Nephron (organoid): ENCODE results near the gene DSG4.

Experiments
- H3K27ac Mint-ChIP-seq, 3 experiments: 2 replicates each; pipeline ENCODE4 v1.8.0; 2020; ENCODE audit warnings: mixed read lengths in 3 of 3, mild to moderate bottlenecking in 2 of 3, moderate library complexity in 1 of 3
- H3K27me3 Mint-ChIP-seq: 2 replicates; pipeline ENCODE4 v1.8.0; 2021; ENCODE audit warnings: low read depth, mild to moderate bottlenecking, moderate library complexity, mixed read lengths
- H3K36me3 Mint-ChIP-seq: 2 replicates; pipeline ENCODE4 v1.8.0; 2020; ENCODE audit warnings: low read depth, mixed read lengths
- H3K4me1 Mint-ChIP-seq: 2 replicates; pipeline ENCODE4 v1.8.0; 2020; ENCODE audit warnings: mixed read lengths
- H3K4me3 Mint-ChIP-seq, 3 experiments: 2 replicates each; pipeline ENCODE4 v1.8.0; 2020; ENCODE audit warnings: mild to moderate bottlenecking in 3 of 3, mixed read lengths in 3 of 3, moderate library complexity in 2 of 3
- H3K9me3 Mint-ChIP-seq: 2 replicates; pipeline ENCODE4 v1.8.0; 2020; ENCODE audit warnings: mixed read lengths
- CTCF ChIP-seq, 3 experiments: fragments of 200-600 bp; sonication (generic); IDR thresholded peaks; one replicate each; pipeline ENCODE4 v1.5.0; 2021; ENCODE audit warnings: antibody characterized with exemption in 3 of 3; ENCODE audit not compliant: unreplicated experiment in 3 of 3

The DSG4 gene

GRCh38 chr18:31441493-31441892, 64.9 kb downstream of the DSG4 start:
- Mint-ChIP-seq H3K4me1 (no peaks in the 10 kb centered on the region), H3K27me3 (no peaks in the 10 kb centered on the region), H3K4me3 (no peak overlapping the region), H3K27ac (no peak overlapping the region), H3K36me3 (no peaks in the 10 kb centered on the region), H3K9me3 (no peaks in the 10 kb centered on the region)
- no peak for TF ChIP-seq CTCF (IDR thresholded peaks at IDR 0.05; ENCODE audit: unreplicated experiment in 3 of 3)

GRCh38 chr18:31444142-31444541, 67.6 kb downstream of the DSG4 start:
- H3K27ac Mint-ChIP-seq = no peak overlapping the region
- H3K36me3 Mint-ChIP-seq = no peaks in the 10 kb centered on the region
- no peaks in the 10 kb centered on the region for H3K9me3 Mint-ChIP-seq
- H3K4me3 Mint-ChIP-seq = no peak overlapping the region
- H3K4me1 Mint-ChIP-seq = no peaks in the 10 kb centered on the region
- no peaks in the 10 kb centered on the region for H3K27me3 Mint-ChIP-seq
- no peak for TF ChIP-seq CTCF (IDR thresholded peaks at IDR 0.05; ENCODE audit: unreplicated experiment in 3 of 3)

GRCh38 chr18:31445908-31446307, 69.3 kb downstream of the DSG4 start:
- H3K4me1 Mint-ChIP-seq = no peaks in the 10 kb centered on the region
- no peaks in the 10 kb centered on the region for H3K36me3 Mint-ChIP-seq
- no peak for TF ChIP-seq CTCF (IDR thresholded peaks at IDR 0.05; ENCODE audit: unreplicated experiment in 3 of 3)
- no peaks in the 10 kb centered on the region for H3K9me3 Mint-ChIP-seq
- H3K4me3 Mint-ChIP-seq = no peak overlapping the region
- no peaks in the 10 kb centered on the region for H3K27me3 Mint-ChIP-seq
- no peak overlapping the region for H3K27ac Mint-ChIP-seq

GRCh38 chr18:31446854-31447253, 70.3 kb downstream of the DSG4 start:
- TF ChIP-seq CTCF (IDR thresholded peaks at IDR 0.05; ENCODE audit: unreplicated experiment in 3 of 3) = no peak
- no peaks in the 10 kb centered on the region for H3K4me1 Mint-ChIP-seq
- no peaks in the 10 kb centered on the region for H3K9me3 Mint-ChIP-seq
- no peaks in the 10 kb centered on the region for H3K27me3 Mint-ChIP-seq
- no peaks in the 10 kb centered on the region for H3K36me3 Mint-ChIP-seq
- no peak overlapping the region for H3K27ac Mint-ChIP-seq
- H3K4me3 Mint-ChIP-seq = no peak overlapping the region

GRCh38 chr18:31447530-31448191, 71.1 kb downstream of the DSG4 start, which contains the start of gene DSG3:
DSG3 (plus strand) TSS chr18:31447741; CDS start chr18:31447878, 137 bp downstream.
- Mint-ChIP-seq H3K27me3 (no peaks in the 10 kb centered on the region), H3K4me3 (no peak within 1 kb of the TSS), H3K4me1 (no peaks in the 10 kb centered on the region), H3K27ac (no peak within 1 kb of the TSS), H3K36me3 (no peaks in the 10 kb centered on the region), H3K9me3 (no peaks in the 10 kb centered on the region)
- TF ChIP-seq CTCF (IDR thresholded peaks at IDR 0.05; ENCODE audit: unreplicated experiment in 3 of 3) = no peak

GRCh38 chr18:31450409-31450808, 73.8 kb downstream of the DSG4 start:
- H3K36me3 Mint-ChIP-seq = no peaks in the 10 kb centered on the region
- no peak for TF ChIP-seq CTCF (IDR thresholded peaks at IDR 0.05; ENCODE audit: unreplicated experiment in 3 of 3)
- no peaks in the 10 kb centered on the region for H3K9me3 Mint-ChIP-seq
- no peak overlapping the region for H3K4me3 Mint-ChIP-seq
- H3K27me3 Mint-ChIP-seq = no peaks in the 10 kb centered on the region
- H3K4me1 Mint-ChIP-seq = no peaks in the 10 kb centered on the region
- no peak overlapping the region for H3K27ac Mint-ChIP-seq
